NCI-H187 (cell line): ENCODE measurements around the gene B4GALT2.
A peak's percentile ranks its signal among the peaks of the same experiment; 100 is the strongest.

Experiments
- DNase-seq, 2 experiments: peaks; one replicate each; lab custom pipeline; 2025; lab: John Stamatoyannopoulos, UW

The B4GALT2 gene

GRCh38 chr1:43984855-43985254, 5.8 kb downstream of the B4GALT2 start:
- DNase-seq, result no peak

DNA sequence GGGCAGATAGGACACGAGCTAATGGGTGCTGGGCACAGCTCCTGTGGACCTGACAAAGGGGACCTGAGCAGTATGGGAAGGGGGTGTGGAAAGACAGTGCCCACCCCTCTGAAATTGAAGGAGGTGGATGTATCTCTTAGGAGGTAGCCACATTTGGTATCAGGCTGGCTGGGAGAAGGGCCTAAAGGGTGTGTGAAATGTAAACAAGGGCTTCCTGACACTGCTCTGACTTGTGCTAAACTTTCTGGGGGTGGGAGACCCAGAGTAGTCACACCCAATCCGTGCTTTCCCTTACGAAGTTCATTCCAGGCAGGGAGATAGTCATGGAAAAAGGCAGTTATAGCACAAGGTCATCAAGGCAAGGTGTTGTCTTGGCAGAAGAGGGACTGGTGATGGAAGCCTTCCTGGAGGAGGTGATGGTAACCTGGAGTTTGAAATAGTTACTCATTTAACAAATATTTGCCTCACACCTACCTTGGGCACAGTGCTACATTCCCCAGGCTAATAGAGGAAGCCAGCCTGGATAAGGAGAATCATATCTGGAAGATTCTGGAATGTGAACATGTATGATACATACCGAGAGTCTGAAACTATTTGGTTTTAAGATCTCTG, 7.1 kb downstream of the B4GALT2 start:
- DNase-seq, result no peak

DNA sequence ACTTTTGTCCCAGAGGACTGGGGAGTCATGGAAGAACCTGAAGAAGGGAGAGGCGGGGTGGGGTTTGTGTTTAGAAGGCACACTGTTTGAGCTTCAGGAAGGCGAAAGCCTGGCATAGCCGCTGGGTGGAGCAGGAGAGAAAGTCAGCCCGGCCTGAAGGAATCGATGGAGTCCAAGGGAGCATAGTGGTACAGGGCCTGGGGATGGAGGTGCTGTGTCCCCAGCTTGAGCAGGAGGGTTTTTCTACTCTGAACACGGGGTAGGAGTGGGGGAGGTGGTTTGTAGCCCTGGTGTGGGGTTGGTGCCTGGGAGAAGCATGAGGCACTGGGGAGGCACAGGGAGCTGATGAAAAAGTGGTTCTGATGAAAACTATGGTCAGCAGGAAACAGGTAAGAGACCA, 7.7 kb downstream of the B4GALT2 start:
- no peak for DNase-seq

DNA sequence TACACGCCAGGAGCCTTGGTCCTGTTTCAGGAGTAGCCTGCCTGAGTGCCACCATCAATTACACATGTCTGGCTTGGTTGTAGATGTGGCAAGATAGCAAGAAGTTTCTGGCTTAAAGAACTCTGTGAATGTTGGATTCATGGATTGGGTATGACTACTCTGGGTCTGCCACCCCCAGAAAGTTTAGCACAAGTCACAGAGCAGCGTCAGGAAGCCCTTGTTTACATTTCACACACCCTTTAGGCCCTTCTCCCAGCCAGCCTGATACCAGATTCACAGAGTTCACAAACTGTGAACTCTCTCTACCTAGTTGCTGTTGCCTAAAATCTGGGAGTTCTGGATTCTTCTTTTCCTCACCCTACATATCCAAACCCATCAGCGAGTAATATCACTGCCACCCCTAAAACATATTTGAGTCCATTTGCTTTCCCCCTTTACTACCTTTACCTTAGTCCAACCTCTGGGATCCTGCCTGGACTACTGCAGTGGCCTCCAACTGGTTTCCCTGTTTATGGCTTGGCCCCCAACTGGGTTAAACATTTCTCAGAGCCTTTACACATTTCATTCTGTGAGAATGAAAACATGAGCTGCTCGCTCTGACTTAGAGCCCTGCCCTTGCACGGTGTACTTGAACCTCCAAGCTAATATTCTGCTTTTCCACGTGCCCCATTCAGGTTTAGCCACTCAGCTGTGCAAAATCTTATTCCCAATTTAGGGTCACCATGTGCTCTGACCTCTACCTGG, 8.3 kb downstream of the B4GALT2 start:
- DNase-seq, result no peak

- DNase-seq, result no peak
Measured at GRCh38 chr1:43990271-43991199, 11.5 kb downstream of the B4GALT2 start.

- no peak for DNase-seq
Measured at GRCh38 chr1:43991200-43991475, 12.1 kb downstream of the B4GALT2 start.

DNA sequence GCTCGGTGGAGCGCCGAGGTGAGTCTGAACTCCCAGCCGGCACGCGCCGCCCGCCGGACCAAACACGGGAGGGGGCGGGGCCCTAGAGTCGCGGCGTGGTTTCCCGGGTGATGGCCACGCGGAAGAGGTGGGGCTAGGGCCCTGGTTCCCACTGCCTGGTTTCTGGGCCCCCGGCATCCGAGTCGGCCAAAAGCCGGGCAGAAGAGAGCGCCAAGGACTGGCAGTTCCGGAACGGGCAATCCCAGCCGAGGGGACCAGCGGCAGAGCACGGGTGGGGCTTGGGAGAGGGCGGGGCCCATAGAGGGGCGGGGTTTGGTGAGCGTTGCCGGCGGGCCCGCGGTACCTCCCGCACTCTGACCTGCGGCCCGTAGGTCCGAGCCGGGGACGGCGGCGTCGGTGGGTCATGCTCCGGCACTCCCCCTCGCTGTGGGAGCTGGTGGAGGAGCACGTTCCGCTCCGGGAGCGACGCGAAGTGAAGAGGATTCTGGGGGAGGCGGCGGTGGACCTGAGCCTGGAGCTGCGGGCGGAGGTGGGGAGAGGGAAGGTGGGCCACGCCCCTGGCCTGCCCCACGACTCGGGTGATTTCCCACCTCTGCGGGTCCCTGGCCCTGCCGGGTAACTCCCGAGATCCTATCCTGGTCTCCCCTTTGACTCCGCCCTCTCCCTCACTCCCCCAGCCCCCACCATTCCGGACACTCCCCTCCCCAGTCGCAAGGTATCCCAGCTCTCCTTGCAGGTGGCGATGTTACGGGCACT, 12.6 kb downstream of the B4GALT2 start, which contains the start of gene CCDC24:
Gene CCDC24 (plus strand): TSS at position 124 of the 756 bp plus-strand sequence. CDS start 280 bp downstream, at position 404.
- DNase-seq, result peak; percentile 50 to 64

GRCh38 chr1:43992232-43992995, 13.4 kb downstream of the B4GALT2 start:
- DNase-seq, result no peak

GRCh38 chr1:43993206-43993914, 14.3 kb downstream of the B4GALT2 start:
- DNase-seq, result no peak

DNA sequence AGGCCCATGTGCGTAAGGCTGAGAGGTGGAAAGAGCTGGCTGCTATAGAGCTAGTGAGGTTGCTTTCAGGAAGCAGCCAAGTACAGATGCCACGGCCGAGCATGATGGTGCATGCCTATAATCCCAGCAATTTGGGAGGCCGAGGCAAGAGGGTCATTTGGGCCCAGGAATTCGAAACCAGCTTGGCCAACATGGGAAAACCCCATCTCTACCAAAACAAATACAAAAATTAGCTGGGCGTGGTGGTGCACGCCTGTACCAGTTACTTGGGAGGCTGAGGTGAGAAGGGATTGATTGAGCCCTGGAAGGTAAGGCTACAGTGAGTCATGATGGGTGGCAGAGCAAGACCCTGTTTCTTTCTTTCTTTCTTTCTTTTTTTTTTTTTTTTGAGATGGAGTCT, 15.1 kb downstream of the B4GALT2 start:
- no peak for DNase-seq

DNA sequence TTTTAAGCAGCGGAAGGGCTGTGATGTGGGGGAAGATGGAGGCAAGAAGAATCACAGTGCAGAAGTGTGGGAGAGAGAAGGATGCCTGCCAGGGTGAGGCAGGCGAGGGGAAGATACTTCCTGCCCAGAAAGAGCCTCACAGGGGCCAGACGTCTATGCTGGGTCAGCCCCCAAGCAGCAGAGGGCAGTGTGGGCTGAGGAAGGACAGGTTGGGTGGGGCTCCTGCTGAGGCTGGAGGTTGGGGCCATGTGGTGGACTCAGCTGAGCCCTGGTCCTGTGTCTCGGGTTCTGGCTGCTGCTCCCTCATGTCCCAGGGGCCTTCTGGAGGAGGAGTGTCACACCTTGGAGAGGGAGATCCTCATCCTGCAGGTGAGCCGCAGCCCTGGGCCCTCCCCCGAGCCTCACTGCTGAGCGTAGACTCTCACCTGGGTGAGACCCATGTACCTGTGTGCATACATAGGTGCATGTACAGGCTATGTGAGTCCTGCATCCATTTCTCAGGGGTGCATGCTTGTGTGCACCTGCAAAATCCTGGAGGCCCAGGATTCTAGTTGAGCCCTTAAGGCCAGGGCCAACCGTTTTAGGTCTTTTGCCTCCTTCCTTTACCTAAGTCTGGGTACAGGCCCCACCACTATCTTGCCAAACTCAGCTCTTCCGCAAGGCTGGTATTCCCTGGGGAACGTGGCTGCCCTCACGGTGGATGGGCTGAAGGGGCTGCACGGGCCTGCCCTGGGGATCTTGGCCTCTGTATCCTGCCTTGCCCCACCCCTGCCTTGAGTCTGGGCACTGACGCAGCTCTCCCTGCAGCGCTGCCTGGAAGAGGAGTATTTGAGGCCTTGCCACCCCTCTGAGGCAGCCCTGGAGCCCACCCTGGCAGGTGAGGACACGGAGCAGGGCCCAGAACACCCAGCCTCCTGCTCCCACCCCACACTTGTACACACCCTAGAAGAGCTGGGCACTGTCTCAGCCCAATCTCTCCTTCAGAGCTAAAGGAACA, 16.1 kb downstream of the B4GALT2 start:
- no peak for DNase-seq

GRCh38 chr1:43995984-43996732, 17.1 kb downstream of the B4GALT2 start:
- no peak for DNase-seq

DNA sequence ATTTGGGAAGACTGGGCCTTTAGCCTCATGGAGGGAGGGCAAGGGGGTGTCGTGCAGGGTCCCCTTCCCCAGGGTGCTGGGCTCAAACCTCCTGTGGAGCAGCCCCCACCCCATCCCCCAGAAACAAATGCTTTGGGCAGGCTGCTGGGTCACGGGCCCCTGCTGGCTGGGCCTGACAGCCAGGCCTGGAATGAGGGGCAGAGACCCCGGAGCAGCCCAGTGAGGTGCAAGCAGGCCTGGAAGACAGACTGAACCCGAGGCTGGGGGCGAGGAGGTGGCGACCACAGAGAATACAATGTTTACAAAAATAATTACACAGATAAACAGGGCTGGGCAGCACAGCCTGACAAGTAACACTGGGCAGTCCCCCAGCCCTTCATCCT, 17.7 kb downstream of the B4GALT2 start:
- no peak for DNase-seq

DNA sequence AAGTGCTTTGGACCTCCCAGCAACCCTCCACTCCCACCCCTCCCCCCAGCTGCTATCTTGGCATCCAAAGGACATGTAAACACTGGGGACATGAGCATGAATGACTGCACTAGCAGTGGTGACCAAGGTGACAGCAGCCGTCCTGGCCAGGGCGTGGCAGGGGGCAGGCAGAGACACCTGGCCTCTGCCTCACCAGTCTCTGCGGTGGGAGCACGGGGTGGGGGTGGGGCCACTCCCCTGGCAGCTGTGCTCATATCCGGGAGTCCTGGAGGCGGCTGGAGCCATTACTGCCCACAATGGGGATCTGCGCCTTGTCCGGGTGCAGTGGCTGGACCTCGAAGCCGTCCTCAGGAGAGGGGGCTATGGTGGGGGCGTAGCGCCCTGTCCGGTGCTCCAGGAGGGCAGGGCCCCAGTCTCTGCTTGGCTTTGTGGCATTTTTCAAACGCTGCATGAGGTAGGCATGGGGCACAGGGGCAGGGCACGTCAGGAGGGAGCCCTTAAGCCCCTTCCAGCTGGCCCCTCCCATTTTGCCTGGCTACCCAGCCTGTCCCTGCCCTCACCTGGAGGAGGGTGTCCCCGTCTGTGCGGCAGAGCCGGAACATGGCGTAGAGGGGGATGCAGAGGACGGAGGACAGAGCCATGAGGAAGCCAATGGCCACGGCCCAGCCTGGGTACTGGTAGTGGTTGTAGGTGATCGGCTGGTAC, 18.4 kb downstream of the B4GALT2 start:
- no peak for DNase-seq

GRCh38 chr1:43998000-43998378, 19.0 kb downstream of the B4GALT2 start:
- no peak for DNase-seq

DNA sequence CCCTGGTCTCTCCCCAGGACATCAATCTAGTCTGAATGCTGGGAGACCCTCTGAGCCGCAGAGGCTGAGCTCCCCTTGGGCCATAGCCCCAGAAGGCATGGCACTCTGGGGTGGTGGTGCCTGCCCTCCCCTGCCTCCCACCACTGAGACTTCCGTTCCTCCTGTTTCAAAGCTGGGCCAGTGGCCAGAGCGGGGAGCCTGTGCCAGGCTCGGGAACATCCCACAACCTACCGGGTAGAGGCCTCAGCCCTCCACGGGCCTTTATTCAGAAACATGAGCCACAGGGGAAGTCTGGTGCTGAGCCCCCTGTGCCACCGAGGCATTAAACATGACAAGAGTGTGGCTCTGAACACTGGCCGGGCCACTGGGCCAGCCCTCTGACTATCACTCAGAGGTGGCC, 20.4 kb downstream of the B4GALT2 start:
- no peak for DNase-seq

DNA sequence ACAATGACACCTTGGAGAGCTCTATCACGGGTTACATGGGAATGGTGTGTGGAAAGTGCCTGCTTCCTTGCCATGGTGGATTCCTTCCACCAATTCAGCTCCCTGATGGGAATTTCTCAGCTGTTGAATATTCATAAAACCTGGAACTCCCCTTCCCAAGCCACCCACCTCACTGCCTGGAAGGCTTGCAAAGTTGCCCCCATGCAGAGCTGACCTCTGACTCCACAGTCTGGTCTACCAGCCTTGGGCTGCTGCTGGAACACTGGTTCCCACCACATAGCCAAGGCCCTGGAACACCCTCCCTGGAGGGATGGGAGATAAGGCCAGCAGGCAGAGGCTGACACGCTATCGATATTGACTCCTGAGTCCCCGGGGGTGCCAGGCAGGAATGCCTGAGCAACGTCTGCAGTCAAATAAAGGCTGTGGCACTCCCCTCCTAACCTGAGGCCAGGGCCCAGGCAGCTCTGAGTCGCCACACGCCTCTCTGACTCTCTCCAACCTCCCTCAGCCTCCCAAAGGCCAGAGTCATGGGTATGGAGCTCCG, 21.2 kb downstream of the B4GALT2 start:
- no peak for DNase-seq

GRCh38 chr1:44002165-44002564, 23.2 kb downstream of the B4GALT2 start:
- no peak for DNase-seq
